H1 (cell line): ENCODE results near the gene TRABD2B.
A peak's percentile ranks its signal among the peaks of the same experiment; 100 is the strongest.

Experiments
- CBX8 ChIP-seq: fragments of 300-800, 300-1000 bp; sonication (generic); IDR thresholded peaks from 2 replicates; pipeline ENCODE4 v1.7.1; 2016; ENCODE audit warnings: low read depth, low read length, borderline replicate concordance
- CTCF ChIP-seq, 3 experiments: IDR thresholded peaks; 1 replicate in 2 of 3; 2 replicates in 1 of 3; pipeline versions ENCODE4 v1.5.1 to v1.6.1; 2011; ENCODE audit warnings: low read length in 3 of 3, mild to moderate bottlenecking in 3 of 3, inconsistent platforms in 2 of 3, low read depth in 1 of 3, moderate library complexity in 1 of 3; ENCODE audit not compliant: insufficient read depth in 1 of 3; ENCODE audit errors: control extremely low read depth in 1 of 3
- EZH2 ChIP-seq: fragments of 200-600 bp; sonication (generic); IDR thresholded peaks from 2 replicates; pipeline ENCODE4 v1.7.1; 2012; ENCODE audit warnings: low read depth, mild to moderate bottlenecking, moderate library complexity, low read length, inconsistent platforms; ENCODE audit not compliant: severe bottlenecking
- POLR2A ChIP-seq, 2 experiments: IDR thresholded peaks; 1 replicate in 1 of 2; 2 replicates in 1 of 2; pipeline ENCODE4 v1.6.1; 2011; ENCODE audit warnings: low read depth in 2 of 2, low read length in 2 of 2, mild to moderate bottlenecking in 2 of 2; ENCODE audit errors: control extremely low read depth in 1 of 2
- TAF1 ChIP-seq: IDR thresholded peaks from 2 replicates; pipeline ENCODE4 v1.6.1; 2011; ENCODE audit warnings: mild to moderate bottlenecking, low read depth, low read length
- TF ChIP-seq, protein P1 (sequence below): fragments of 300-600 bp; sonication (generic); IDR thresholded peaks from 2 replicates; pipeline ENCODE4 v1.7.1; 2012; ENCODE audit warnings: low read length, moderate library complexity, mild to moderate bottlenecking, inconsistent platforms; ENCODE audit not compliant: insufficient replicate concordance

- TF ChIP-seq CTCF (IDR thresholded peaks at IDR 0.05; ENCODE audit: control extremely low read depth in 1 of 3, insufficient read depth in 1 of 3, low read depth in 1 of 3, low read length in 3 of 3) (0 out of 4 replicates have a peak, but pooled peaks of 1 of the 3 experiments have one; percentile 2), CBX8 (no peak), TAF1 (no peak), POLR2A (IDR thresholded peaks at IDR 0.05; ENCODE audit: control extremely low read depth in 1 of 2, low read depth in 2 of 2, low read length in 2 of 2) (no peak), EZH2 (no peak)
- TF ChIP-seq, protein P1, sequence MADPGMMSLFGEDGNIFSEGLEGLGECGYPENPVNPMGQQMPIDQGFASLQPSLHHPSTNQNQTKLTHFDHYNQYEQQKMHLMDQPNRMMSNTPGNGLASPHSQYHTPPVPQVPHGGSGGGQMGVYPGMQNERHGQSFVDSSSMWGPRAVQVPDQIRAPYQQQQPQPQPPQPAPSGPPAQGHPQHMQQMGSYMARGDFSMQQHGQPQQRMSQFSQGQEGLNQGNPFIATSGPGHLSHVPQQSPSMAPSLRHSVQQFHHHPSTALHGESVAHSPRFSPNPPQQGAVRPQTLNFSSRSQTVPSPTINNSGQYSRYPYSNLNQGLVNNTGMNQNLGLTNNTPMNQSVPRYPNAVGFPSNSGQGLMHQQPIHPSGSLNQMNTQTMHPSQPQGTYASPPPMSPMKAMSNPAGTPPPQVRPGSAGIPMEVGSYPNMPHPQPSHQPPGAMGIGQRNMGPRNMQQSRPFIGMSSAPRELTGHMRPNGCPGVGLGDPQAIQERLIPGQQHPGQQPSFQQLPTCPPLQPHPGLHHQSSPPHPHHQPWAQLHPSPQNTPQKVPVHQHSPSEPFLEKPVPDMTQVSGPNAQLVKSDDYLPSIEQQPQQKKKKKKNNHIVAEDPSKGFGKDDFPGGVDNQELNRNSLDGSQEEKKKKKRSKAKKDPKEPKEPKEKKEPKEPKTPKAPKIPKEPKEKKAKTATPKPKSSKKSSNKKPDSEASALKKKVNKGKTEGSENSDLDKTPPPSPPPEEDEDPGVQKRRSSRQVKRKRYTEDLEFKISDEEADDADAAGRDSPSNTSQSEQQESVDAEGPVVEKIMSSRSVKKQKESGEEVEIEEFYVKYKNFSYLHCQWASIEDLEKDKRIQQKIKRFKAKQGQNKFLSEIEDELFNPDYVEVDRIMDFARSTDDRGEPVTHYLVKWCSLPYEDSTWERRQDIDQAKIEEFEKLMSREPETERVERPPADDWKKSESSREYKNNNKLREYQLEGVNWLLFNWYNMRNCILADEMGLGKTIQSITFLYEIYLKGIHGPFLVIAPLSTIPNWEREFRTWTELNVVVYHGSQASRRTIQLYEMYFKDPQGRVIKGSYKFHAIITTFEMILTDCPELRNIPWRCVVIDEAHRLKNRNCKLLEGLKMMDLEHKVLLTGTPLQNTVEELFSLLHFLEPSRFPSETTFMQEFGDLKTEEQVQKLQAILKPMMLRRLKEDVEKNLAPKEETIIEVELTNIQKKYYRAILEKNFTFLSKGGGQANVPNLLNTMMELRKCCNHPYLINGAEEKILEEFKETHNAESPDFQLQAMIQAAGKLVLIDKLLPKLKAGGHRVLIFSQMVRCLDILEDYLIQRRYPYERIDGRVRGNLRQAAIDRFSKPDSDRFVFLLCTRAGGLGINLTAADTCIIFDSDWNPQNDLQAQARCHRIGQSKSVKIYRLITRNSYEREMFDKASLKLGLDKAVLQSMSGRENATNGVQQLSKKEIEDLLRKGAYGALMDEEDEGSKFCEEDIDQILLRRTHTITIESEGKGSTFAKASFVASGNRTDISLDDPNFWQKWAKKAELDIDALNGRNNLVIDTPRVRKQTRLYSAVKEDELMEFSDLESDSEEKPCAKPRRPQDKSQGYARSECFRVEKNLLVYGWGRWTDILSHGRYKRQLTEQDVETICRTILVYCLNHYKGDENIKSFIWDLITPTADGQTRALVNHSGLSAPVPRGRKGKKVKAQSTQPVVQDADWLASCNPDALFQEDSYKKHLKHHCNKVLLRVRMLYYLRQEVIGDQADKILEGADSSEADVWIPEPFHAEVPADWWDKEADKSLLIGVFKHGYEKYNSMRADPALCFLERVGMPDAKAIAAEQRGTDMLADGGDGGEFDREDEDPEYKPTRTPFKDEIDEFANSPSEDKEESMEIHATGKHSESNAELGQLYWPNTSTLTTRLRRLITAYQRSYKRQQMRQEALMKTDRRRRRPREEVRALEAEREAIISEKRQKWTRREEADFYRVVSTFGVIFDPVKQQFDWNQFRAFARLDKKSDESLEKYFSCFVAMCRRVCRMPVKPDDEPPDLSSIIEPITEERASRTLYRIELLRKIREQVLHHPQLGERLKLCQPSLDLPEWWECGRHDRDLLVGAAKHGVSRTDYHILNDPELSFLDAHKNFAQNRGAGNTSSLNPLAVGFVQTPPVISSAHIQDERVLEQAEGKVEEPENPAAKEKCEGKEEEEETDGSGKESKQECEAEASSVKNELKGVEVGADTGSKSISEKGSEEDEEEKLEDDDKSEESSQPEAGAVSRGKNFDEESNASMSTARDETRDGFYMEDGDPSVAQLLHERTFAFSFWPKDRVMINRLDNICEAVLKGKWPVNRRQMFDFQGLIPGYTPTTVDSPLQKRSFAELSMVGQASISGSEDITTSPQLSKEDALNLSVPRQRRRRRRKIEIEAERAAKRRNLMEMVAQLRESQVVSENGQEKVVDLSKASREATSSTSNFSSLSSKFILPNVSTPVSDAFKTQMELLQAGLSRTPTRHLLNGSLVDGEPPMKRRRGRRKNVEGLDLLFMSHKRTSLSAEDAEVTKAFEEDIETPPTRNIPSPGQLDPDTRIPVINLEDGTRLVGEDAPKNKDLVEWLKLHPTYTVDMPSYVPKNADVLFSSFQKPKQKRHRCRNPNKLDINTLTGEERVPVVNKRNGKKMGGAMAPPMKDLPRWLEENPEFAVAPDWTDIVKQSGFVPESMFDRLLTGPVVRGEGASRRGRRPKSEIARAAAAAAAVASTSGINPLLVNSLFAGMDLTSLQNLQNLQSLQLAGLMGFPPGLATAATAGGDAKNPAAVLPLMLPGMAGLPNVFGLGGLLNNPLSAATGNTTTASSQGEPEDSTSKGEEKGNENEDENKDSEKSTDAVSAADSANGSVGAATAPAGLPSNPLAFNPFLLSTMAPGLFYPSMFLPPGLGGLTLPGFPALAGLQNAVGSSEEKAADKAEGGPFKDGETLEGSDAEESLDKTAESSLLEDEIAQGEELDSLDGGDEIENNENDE: no peak
Measured at GRCh38 chr1:47843059-47843458, 154.1 kb downstream of the TRABD2B start.
